Neural cell (in vitro differentiated cells): ENCODE data around the gene LRMDA.

ENCODE experiments used
- CTCF ChIP-seq: fragments of 450-650 bp; IDR thresholded peaks from 2 replicates; pipeline ENCODE4 v1.5.1; 2014; ENCODE audit warnings: antibody characterized with exemption, mild to moderate bottlenecking, moderate library complexity; ENCODE audit not compliant: poor library complexity, severe bottlenecking
- POLR2AphosphoS5 ChIP-seq: IDR thresholded peaks from 2 replicates; pipeline ENCODE4 v1.6.1; 2012
- REST ChIP-seq: IDR thresholded peaks from 2 replicates; pipeline ENCODE4 v1.6.1; 2012; ENCODE audit warnings: borderline replicate concordance
- TAF1 ChIP-seq: IDR thresholded peaks from 2 replicates; pipeline ENCODE4 v1.6.1; 2012; ENCODE audit warnings: low read depth

- TF ChIP-seq POLR2AphosphoS5 (no peak), CTCF (no peak), TAF1 (no peak), REST (no peak)
Measured at GRCh38 chr10:76268530-76268929, 837.1 kb downstream of the LRMDA start.
